ENCODE data around the gene MIGA2. TPM values are rescaled to one million over a fixed set of nuclear protein-coding genes. Genes with fewer than 3 reads are reported as not detected.

The MIGA2 gene
- total and polyA plus RNA-seq, 2 of the 8 experiments (the other 6 are each of a cell fraction or from before 2014, with no cell fraction given): 24.6 to 39.0 TPM

- H3K4me1 ChIP-seq (replicated peaks in 1 of 4; ENCODE audit: control insufficient read depth in 3 of 4, insufficient read depth in 4 of 4, low read length in 3 of 4): no peaks in the 10 kb centered on the region
- no peak overlapping the region for H2AK5ac ChIP-seq (ENCODE audit: low read depth, low read length)
- CTCF ChIA-PET (ENCODE audit: partially characterized antibody): interaction anchor here (1.3 kb wide), 1 partner anchor 60 kb away, joined by 3 read pairs; no protein-coding TSS in a partner anchor
- H3K23me2 ChIP-seq (ENCODE audit: low read depth, low read length): no peaks in the 10 kb centered on the region
- no peak overlapping the region for H4K5ac ChIP-seq (ENCODE audit: insufficient read length, low read depth, low read length)
- no peak overlapping the region for H3K56ac ChIP-seq (replicated peaks; ENCODE audit: insufficient read length, low read depth, low read length)
- FAIRE-seq: no peak
- H3K9me3 ChIP-seq (ENCODE audit: insufficient read depth in 2 of 2, low read depth in 1 of 2, low read length in 1 of 2): no peaks in the 10 kb centered on the region
- peaks cover 0 to 2% of the 10 kb centered on the region in 2 experiments for H4K20me1 ChIP-seq (replicated peaks in 1 of 2; ENCODE audit: control insufficient read depth in 1 of 2, insufficient read depth in 2 of 2, low read length in 2 of 2)
- WGBS, 2 experiments (ENCODE audit: extremely low coverage in 1 of 2, insufficient coverage in 1 of 2, insufficient read length in 1 of 2, insufficient replicate concordance in 2 of 2, low coverage in 1 of 2, low lambda C conversion rate in 2 of 2, missing lambda C conversion rate in 1 of 2): 87% methylated on average over 6 of the region's 6 CpGs; no CpG with 5 or more reads in 1 of the 2 experiments
- no peak for DNase-seq (ENCODE audit: low read depth in 1 of 2, low spot score in 2 of 2)
- H2BK12ac ChIP-seq (ENCODE audit: low read depth, low read length): no peak overlapping the region
- H2BK120ac ChIP-seq (replicated peaks; ENCODE audit: low read depth, low read length): no peak overlapping the region
- H3K27ac ChIP-seq (ENCODE audit: low read depth, low read length): no peak overlapping the region
- H3K9ac ChIP-seq (replicated peaks in 1 of 4; ENCODE audit: extremely low read depth in 1 of 4, low read depth in 3 of 4, low read length in 3 of 4): no peak overlapping the region
- no peak overlapping the region for H3K4me2 ChIP-seq (ENCODE audit: insufficient read depth in 1 of 2, low read depth in 2 of 2, low read length in 2 of 2)
- no peak overlapping the region for H2AFZ ChIP-seq (ENCODE audit: low read length)
- H3K36me3 ChIP-seq (ENCODE audit: control insufficient read depth in 2 of 4, insufficient read depth in 4 of 4, low read length in 3 of 4): peaks cover 4 to 24% (median 9%) of the 10 kb centered on the region in 4 experiments; a peak in 7 of 8 replicates
- no peak overlapping the region for H2BK5ac ChIP-seq (ENCODE audit: low read depth, low read length)
- no peak overlapping the region for H2BK15ac ChIP-seq (ENCODE audit: low read length)
- H3K4me3 ChIP-seq (ENCODE audit: extremely low read depth in 1 of 4, insufficient read depth in 2 of 4, low read depth in 3 of 4, low read length in 4 of 4): no peak overlapping the region
- no peak overlapping the region for H3K14ac ChIP-seq (ENCODE audit: insufficient read length)
- H3K79me2 ChIP-seq (ENCODE audit: control insufficient read depth in 1 of 2, insufficient read depth in 2 of 2, low read length in 2 of 2): no peaks in the 10 kb centered on the region
- no peak overlapping the region for H3K23ac ChIP-seq (ENCODE audit: insufficient read length)
- POLR2A ChIA-PET (ENCODE audit: partially characterized antibody): interaction anchor here (0.7 to 1.2 kb wide), 2 partner anchors 17 to 24 kb away, joined by 3 read pairs; partner anchors contain the start of gene MIGA2
- H3K27me3 ChIP-seq (replicated peaks in 1 of 4; ENCODE audit: control insufficient read depth in 3 of 4, extremely low read depth in 1 of 4, insufficient read depth in 3 of 4, low read length in 3 of 4): no peaks in the 10 kb centered on the region
- H4K91ac ChIP-seq (replicated peaks; ENCODE audit: insufficient read length, low read length): no peak overlapping the region
- no peak overlapping the region for H4K8ac ChIP-seq (ENCODE audit: extremely low read depth, insufficient read depth, low read length)
- TF ChIP-seq FOSL1 (IDR thresholded peaks at IDR 0.05; ENCODE audit: insufficient read depth, low read depth, low read length) (no peak), EZH2 (IDR thresholded peaks at IDR 0.05; ENCODE audit: low read depth, low read length, severe bottlenecking) (no peak), ATF3 (IDR thresholded peaks at IDR 0.05; ENCODE audit: insufficient read depth, low read depth, low read length) (no peak)
- no peak overlapping the region for H3K18ac ChIP-seq (ENCODE audit: extremely low read depth, low read length)
- no peaks in the 10 kb centered on the region for H3K79me1 ChIP-seq (ENCODE audit: low read depth, low read length)
- no peak overlapping the region for H2BK20ac ChIP-seq (ENCODE audit: low read length)
- H3K4ac ChIP-seq (replicated peaks; ENCODE audit: insufficient read length, low read depth, low read length): no peak overlapping the region
Observed at GRCh38 chr9:129053020-129053419, 16.6 kb downstream of the MIGA2 start.

Data from H1 (cell line).